ENCODE data around the gene MXD4.
A peak's percentile ranks its signal among the peaks of the same experiment; 100 is the strongest.

The MXD4 gene

GRCh38 chr4:2261110-2261852 is 628 bp downstream of the MXD4 start:
- peak; percentile 35 for DNase-seq

DNA sequence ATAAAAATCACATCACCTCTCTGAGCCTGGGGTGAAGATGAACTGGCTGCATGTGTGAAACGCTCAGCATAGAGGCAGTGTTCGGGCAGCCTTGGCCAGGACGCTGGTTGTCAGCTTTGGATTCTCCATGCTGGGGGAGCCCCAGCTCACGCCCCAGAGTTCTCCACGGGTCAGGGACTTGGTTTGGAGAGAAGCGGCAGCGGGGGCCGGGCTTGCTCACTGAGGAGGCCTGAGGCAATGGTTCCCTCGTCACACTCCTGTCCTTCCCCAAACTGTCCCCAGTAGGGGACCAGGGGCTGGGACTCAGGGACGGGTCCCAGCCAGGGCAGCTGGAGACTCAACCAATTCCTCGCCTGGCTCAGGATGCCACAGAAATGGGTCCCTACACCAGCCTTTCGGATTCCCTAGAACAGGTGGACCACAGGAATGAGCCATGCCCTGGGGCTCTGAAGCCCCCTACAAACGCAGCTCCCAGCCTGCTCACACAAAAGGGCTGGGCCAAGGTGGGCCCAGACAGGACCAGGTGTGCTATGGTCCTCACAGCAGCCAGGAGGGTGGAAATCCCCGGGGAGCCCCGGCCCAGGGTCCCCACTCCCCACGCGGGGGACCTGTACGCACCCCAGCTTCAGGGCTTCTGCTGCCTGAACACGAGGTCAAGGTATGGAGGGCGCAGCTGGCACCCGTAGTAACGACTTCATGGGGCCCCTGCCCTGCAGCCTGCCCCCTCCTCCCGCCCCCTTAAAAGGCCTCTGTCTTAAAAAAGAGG is 1.4 kb downstream of the MXD4 start:
- no peak for DNase-seq

DNA sequence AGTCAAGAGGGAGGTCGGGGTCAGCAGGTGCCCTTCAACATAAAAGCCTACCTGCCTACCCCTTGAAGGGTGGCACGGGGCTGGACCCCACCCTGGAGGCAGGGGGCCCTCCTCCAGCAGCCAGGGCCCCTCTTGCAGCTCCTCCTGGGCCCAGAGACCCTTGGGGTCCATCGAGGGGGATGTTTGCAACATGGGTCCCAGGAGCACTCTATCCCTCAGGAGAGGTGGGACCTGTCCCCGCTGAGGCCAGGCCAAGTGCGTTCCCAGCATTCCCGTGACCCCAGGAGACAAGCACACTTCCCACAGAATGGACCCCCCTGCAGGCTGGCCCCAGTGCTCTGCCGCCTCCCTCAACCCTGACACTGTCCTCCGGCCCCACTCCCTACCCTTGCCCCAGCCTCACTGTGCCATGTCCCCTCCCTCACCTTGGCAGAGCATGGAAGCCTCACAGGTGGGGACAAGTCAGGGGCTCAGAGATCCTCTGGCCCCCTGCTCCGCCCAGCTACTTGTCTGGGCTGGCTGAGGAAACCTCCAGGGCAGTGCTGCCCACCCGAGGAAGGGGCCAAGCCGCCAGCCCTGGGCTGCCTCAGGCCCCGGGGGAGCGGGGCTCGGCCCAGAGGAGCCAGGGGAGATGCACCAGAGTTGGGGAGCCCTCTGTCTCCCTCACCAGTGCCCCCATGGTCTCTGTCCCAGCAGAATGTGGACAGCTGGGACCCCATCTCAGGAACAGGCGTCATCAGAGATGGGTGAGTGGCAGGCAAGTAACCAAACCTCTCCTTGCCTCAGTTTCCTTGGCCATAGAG is 2.2 kb downstream of the MXD4 start:
- no peak for DNase-seq

GRCh38 chr4:2259036-2259540 is 2.8 kb downstream of the MXD4 start:
- DNase-seq = no peak

GRCh38 chr4:2258091-2259035 is 3.5 kb downstream of the MXD4 start:
- DNase-seq = no peak

DNA sequence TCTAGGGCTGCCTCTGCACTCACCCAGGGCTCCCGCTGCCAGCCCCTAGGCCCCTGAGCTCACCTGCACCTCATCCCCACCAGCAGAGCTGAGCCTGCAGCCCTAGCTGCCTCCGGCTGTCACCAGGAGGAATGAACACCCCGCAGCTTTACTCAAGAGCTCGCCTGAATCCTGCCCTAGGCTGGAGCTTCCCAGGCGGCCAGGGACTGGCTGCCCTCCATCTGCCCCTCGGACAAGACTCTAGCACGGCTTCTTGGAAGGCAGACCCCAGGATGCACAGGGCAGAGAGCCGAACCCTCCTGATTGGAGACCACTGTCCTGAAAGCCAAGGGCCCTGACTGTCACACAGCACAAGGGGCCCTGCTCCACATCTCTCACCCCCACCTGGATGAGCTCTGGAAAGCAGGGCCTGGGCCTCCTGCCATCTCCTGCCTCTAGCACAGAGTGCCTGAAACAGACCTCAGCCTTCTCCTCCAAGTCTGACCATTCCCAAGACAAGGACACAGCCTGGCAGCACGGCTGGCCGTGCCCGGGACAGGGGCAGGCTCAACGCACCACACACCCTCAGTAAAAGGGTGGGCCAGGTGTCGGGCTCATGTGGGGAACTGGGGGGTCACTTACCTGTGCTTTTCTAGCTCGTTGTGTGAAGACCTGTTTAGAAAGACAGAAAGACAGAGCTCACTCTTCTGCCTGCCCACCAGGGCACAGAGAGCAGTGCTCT is 4.4 kb downstream of the MXD4 start:
- no peak for DNase-seq

- DNase-seq = no peak
Observed at GRCh38 chr4:2256781-2257191, 5.1 kb downstream of the MXD4 start.

DNA sequence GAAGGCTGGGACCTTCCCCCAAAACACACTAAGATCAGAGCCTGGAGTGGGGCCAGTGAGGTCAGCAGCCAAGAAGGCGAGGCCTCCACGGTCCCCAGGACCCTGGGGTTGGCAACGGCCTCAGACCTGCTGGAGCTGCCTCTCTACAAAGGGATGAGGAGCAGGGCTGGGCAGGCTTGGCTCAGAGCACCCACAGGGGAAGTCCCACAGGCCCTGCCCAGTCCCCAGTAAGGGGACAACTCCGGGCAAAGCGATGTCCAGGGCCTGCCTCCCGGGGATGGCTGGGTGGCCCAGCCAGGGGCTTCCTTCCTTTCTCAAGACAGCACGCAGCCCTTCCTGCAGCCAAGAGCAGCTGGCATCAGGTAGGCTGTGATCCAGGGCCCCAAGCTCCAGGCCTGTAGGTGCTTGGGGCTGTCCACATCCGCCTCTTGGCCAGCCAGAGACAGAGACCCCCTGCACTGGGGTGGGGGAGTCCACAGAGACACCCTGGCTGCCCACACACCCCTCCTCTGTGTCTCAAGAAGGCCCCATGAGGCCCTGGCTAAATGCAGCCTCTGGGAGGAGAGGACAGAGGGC is 5.7 kb downstream of the MXD4 start:
- no peak for DNase-seq

DNA sequence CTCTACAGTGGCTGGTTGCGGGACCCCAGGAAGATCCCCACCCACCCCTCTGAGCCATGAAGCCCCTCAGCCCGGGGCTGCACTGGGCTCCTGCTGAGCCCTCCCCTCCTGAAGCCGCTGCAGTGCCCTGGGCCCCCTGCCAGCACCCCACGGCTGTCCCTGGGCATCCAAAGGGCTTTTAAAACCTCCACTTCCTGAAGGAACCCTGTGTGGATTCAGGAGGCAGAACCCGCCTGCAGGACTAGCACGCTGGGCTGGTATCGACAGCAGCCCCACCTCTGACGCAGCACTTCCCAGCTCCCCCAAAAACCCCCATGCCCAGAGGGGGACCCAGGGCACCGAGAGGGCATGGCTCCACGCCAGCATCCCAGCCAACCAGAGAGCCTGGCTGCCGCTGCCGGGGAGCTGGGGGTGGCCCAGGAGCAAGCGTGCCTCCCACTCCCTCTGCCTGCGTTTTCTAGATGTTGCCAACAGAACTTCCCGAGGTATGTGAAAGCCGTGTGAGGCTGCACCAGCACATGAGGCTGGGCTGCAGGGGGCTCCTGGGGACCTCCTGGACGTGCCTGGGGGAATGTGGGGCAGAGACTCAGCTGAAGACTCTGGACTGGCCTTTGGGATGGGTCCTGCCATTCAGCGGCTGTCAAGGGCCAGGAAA is 6.3 kb downstream of the MXD4 start:
- DNase-seq = peak; percentile 96

DNA sequence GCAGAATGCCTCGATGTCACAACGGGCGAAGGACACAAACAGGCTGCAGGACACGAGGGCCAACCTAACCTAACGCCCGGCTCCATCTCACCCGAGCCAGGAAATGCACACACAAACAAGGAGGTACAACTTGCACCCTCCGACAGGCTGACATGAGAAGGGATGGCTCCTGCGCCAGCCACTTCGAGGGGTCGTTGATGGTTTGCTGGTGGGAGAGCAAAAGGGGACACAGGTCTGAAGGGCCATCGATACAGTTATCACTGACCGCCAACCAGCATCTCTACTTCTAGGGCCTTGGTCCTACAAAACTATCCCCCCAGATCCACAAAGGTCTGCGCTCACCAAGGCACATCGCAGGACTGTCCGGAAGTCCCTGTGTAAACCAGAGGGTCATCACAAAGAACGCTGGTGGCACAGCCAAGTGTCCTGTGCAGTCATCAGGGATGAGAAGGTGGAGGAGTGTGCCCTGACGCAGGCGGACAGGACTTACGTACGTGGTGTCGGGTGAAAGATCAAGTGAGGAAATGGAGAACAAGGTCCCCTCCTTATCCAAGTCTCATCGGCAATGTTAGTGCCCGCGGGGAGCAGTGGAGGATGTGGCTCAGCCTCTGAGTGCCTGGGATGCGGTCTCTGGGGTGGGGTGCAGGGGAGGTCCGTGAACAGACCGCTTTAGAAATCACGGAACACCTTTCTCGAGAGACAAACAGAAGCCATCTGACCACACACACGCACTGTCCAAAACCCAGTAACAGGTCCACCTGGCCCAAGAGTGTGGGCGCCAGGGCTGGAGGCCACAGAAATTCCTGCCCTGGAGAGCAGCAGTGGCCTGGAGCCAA is 7.0 kb downstream of the MXD4 start:
- peak; percentile 15 for DNase-seq

DNA sequence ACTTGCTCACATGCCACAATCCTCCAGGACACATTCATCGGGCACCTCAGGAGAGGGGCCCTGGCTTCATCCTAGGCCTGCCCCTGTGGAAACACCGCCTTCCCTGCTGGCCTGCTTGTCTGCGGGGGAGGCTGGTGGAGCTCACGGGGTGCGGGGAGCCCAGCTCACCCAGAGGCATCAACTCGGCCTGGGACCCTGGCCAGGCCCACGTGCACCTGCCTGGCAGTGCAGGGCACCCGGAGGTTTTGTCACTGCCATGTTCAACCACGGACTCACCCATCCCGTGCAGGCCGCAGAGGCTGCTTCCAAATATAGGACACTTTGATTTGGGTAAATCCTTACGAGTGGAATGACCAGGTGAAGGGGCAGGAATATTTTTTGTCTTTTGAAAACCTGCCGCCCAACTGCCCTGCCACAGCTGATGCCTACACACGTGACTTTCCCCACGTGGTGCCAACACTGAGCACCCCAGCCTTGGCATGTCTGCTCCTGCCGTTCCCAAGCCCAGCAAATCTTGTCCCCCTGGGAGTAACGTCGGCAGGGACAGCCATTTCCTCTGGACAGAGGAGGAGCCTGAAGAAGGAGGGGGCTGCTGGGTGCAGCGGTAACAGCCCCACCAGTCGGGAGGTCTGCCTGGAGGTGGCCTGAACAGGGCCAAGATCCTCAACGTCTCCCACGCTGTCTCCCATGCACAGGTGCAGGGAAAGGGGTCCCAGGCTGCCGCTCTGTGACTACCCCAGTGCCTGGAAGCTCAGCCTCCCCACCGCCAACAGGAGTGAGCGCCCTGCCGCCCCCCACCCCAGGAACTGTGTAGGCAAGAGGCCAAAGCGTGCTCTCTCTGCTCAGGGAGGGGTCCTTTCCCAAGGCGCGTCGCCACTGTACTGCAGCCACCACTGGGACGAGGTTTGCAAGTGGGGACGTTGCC is 8.5 kb downstream of the MXD4 start:
- no peak for DNase-seq

DNA sequence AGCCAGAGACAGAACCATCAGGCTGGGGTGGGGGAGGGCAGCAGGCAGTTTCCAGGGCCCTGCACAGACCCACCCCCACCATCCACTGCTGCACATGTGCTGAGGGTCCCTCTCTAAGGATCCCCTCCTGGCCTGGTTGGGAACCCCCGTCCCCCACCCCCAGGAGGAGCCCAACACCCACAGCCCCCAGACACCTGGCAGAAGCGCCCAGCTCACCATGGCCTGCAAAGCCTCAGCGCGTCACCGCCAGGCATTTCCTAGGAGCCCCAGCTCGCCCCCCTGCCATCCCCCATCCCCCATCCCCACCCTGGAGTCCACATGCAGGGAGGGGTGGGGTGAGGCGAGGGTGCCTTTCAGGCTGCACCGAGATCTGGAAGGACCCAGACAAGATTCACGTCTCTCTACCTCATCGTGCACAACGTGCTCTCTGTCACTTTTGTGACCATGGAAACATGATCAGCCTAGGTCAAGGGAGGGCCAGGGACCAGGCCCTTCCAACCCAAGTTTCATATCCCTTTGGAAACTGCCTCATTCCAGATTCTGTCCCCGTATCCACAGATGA is 9.3 kb downstream of the MXD4 start:
- no peak for DNase-seq

DNA sequence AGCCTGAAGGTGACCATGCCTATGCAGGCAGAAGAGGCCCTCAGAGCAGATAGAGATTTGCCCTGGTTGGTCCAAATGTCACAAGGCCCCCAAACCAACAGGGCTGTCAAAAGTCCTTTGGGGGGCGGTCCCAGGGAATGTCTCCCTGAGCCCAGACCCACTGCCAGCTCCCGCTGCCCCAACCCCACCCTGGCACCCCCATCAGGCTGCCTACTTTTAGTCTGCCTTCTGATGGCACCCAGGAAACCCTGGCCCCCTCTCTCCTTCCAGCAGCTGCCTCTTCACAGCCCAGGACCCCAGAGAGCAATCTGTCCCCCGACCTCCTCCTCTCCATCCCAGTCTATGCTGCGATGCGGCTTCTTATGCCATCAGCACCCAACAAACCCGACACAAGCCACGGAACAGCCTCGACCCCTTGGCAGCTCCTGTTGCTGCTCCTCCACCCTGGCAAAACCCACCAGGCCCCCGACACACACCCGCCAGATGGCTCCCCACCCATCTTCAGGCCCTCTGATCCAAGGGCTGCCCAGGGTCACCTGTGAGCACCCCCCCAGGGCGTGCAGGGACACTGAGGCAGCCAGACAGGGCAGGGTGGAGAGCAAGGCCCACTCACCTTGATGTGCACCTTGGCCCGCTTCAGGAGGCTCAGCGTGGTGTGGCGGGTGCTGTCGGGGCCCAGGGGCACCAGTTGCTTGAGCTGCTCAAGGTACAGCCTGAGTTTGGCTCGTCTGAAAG is 9.9 kb downstream of the MXD4 start:
- DNase-seq = no peak

DNA sequence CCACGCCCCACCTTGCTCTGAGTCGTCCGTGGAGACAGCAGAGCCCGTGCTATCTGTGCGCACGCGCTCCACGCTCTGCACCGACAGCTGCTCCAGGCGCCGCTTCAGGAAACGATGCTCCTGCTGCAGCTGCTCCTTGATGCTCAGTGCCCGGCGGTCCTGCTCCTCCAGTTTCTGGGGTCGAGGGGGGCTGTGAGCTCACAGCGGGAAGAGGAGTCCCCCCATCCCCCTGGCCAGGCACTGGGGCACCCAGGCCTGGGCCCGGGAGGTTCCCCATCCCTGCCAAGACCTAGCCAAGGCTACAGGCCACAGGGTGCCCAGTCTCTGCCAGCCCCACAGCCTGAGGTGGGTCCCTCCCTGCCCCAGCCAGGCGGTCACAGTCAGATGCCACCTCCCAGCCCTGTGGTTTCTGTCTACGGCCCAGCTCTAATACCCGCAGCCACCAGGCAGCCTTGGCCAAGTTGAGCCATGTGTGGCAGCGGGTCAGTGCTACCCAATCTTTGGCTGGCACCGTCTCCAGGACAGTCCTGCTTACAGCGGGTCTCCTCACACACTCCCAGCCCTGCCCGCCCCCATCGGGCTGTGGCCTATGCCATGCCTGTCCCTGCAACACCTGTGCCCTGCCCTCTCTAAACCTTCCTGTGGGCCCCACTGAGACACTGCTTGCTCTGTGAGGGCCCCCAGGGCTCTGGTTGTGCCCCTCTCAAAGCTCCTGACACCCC is 10.7 kb downstream of the MXD4 start:
- no peak for DNase-seq

GRCh38 chr4:2250357-2251072 is 11.4 kb downstream of the MXD4 start:
- DNase-seq = no peak

Data from NCI-H226 (cell line).